Left forelimb (tissue), 1 donor: ENCODE results near the gene IRF2.

Experiments
- DNase-seq: peaks from one replicate; pipeline ENCODE4 v3.0.0-alpha.2; 2018; ENCODE audit warnings: low spot score

IRF2 gene

GRCh38 chr4:184432127-184432922 lies 42.0 kb downstream of the IRF2 start:
- no peak for DNase-seq

- DNase-seq = no peak
These were observed 44.2 kb downstream of the IRF2 start for GRCh38 chr4:184430163-184430562.

DNA sequence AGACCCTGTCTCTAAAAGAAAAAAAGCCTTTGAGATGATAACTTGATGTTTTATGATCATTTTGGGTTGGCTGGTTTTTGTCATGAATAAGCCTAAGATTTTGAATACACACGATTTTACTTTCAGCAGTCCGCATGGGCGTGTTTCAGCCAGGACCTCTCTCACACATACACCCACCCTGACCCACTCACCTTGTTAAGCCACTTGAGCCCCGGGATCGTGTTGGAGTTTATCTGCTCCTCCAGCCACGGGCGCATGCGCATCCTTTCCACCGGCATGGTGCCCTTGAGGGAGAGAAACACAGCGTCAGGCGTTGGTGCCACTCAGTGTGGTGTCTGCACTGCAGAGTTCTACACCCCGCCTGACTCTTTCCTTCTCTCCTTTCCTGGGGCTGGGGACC lies 45.6 kb downstream of the IRF2 start:
- no peak for DNase-seq

DNA sequence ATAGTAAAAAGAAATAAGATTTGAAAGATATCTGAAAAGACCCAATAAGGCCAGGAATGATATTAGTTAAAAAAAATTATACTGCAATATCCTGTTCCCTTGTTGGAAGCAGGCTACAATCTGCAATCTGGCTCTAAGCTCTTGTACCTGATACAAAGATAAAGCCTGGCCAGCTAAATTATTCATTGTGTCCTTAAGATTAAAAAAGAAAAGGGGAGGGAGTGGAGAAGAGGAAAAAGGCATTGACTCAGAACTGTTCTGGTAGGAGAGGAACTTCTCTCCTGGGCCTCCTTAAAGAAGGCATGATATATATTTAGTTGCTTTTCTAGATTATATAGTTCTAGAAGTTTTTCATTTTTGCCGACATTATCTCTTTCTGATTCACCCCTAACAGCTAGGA lies 46.7 kb downstream of the IRF2 start:
- no peak for DNase-seq

- no peak for DNase-seq
These were observed 47.3 kb downstream of the IRF2 start for GRCh38 chr4:184427093-184427492.

DNA sequence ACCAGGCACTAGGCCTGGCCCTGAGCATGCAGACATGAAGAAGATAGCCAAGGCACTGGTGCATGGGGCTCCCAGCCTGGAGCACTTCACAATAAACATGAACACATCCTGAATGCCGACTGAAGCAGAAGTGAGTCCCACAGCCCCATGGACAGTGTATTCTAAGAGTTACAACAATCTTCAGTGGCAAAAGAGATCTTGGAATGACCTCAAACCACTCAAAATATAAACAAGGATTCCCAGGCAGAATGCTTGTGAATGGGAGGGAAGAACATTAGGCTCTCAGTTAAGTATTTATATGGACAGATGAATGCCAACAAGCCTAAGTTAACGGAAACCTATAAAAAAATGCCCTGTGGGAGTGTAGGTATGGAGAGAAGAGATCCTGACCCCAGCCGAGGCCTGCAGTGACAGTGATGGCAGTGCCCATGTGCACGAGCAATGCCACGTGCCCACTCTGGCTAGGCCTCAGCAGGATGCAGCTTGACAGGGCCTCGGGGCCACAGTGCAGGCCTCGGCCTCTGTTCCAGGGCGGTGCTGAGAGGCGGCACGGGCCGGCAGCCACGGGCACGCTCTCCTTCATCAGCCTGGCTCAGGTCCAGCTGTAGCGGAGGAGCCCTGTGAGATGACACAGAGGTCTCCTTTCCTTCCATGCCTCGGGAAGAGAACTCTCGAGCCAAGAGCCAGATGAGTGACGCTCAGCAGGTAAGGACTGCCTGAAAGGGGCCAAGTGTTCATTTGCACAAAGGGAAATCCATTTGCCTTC lies 49.2 kb downstream of the IRF2 start:
- no peak for DNase-seq

DNA sequence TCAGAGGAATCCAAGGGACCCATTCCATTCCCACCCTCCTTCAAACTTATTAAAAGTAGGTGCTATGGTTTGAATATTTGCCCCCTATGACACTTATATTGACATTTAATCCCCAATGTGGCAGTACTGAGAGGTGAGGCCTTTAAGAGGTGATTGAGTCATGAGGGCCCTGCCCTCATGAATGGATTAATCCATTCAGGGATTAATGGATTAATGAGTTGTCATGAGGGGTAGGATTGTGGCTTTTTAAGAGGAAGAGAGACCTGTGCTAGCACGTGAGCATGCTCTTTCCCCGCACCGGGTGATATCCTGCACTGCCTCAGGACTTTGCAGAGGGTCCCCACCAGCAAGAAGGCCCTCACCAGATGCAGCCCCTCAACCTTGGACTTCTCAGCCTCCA lies 50.1 kb downstream of the IRF2 start:
- DNase-seq = no peak

- DNase-seq = no peak
These were observed 51.2 kb downstream of the IRF2 start for GRCh38 chr4:184423003-184423686.

GRCh38 chr4:184422378-184422777 lies 52.0 kb downstream of the IRF2 start:
- DNase-seq = no peak

DNA sequence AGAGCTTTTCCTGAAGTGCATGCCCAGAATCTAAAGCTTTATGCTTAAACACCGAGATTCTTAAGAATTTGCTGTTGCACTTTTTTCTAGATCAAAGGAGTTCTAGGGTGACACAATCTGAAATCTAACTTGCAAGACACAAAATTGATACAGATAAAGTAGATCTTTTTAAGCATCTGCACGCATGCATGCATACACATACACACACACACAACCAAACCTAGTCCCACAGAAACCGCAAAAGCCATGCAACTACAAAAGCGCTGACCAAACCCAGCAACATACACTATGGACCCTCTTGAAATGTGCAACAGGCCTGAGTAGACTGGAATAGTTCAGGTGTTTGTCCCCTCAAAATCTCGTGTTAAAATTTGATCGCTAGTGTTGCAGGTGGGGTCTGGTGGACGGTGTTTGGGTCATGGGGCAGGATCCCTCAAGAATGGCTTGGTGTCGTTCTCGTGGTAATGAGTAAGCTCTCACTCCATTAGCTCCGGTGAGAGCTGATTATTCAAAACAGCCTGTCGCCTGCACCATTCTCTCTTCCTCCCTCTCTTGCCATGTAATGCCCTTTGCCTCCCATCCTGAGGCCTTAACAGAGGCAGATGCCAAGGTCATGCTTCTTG lies 52.7 kb downstream of the IRF2 start:
- DNase-seq = no peak

GRCh38 chr4:184420881-184421416 lies 53.4 kb downstream of the IRF2 start:
- DNase-seq = no peak

DNA sequence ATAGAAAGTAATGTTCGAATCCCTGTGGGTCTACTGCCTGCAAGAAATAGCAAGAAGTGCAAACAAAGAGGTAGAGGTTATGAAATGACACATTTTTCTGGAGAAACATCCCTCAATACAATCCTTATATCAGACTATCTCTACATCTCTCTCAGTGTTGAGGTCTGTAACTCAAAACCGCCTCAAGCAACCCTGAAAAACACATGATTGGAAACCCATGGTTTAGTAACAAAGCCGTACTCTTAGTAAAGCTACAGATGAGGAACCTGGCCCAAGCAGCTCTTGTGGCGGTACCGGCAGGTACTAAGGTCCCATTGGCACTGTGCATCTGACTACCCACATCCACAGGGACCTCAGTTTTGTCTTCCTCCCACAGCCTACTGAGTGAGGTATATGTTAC lies 53.9 kb downstream of the IRF2 start:
- DNase-seq = no peak

- DNase-seq = no peak
These were observed 54.4 kb downstream of the IRF2 start for GRCh38 chr4:184419976-184420375.

DNA sequence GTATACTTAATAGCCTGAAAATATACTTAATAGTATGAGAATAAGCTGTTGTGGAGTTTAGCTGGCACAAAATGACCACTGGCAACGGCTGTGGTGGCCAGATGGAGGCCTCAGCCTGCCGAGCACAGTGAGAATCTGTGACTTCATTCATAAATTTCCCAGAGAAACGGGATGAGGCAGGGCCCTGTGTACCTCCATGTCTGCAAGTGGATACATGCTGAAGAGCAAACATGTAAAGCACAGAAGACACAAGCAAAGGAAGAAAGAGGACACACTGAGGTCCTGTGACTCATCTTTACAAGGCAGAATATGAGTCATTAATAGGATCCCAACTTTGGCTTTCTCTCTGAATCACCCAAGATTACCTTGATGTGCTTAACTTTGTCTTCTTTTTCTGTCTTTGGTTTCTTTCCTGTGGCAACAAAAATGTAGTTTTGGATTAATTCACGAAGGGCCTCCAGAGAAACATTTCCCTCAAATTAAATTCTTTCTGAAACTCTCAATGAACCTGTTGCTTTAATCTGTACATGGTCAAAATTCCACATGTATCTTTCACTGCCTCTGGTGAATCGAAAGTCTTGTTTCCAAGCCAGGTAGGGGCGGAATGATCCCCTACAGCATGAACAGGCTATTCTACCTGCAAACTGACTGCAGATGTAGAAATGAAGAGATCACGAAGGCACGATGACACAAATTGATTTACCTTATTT lies 56.4 kb downstream of the IRF2 start:
- no peak for DNase-seq

DNA sequence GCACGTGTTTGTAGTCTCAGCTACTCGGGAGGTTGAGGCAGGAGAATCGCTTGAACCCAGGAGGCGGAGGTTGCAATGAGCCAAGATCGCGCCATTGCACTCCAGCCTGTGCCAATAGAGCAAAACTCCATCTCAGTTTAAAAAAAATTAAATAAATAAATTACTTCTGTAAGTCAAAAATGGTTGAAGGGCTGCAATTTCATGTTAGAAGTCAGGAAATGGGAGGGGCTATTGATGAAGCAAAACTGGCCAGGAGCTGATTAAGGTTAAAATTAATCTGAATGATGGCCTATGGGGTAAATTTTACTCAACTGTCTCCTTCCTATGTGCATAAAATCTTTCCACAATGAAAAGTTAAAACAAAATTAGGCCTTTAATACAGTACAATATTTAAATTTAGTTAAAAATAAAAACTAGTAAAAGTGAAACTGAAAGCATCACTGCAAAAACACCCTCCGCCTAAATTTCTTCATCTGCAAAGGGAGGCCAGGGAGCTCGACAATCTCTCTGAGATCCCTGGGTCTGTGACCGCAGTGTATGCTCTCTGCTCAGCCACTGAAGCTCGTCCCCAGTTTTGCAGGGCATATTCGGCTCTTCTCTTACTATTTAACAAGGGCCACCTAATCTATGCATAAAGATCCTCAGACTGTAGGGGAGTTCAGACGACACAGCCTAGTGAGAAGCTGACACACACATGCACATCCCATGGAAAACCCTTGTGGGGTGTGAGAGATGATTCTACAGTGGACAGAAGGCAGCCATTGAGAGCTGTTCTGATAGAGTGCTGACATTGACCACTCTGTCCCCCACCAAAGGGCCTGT lies 57.2 kb downstream of the IRF2 start:
- no peak for DNase-seq

DNA sequence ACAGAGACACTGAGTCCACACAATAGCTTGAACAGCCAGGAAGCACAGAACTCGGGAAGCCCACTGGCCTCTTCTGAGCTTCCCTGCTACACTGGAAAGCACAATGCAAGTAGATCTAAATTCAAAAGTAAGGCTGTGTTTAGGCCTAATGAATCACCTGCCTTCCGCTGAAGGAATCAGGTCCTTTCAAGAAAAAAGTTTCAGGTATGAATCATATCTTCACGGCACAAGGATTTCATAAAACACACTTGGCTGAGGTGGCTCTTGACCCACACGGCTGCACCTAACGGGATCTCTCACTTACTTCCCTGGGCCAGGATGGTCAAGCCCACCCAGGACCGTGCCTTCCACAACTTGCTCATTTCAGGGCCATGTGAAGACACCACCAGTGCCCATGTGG lies 59.3 kb downstream of the IRF2 start:
- no peak for DNase-seq

GRCh38 chr4:184413261-184414046 lies 60.9 kb downstream of the IRF2 start:
- DNase-seq = no peak

GRCh38 chr4:184410748-184411147 lies 63.6 kb downstream of the IRF2 start:
- no peak for DNase-seq

DNA sequence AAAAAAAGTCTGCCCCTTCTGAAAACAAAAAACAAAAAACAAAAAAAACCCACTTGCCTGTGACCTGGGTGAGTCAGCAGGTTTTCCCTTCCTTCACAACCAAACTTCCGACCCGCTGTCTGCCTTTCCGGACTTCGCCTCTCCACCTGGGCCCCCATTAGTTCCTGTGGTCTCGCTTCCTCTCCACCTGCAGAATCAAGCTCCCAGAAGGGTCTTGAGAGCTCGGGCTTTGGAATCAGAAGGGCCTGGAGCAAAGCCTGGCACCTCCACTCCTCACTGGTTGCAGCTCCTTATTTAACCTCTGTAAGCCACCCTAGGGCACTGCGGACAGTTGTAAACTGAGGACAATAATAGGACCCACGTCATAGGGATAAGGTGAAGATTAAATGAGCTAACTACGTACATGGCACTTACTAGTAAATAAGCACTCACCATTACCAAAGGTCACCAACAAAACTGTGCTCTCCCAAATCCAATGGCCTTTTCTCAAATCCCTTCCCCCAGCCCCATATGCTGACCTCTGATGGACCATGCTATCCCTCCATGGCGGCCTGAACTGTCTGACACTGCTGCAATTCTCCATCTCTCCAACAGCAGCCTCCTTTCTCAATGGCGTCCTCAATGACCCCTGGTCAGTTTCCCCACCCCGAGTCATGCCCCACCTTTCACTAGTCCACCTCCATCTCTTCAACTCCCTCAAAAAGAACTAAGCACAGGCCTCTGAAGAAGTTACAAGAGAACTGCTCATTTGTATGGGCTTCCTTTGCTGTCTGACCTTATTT lies 64.2 kb downstream of the IRF2 start:
- DNase-seq = no peak
